ENCODE results near the gene DDX51. TPM values are rescaled to one million over a fixed set of nuclear protein-coding genes. Genes with fewer than 3 reads are reported as not detected.

Gene DDX51
- total and polyA plus RNA-seq, 2 donors (not counting 1 experiment from before 2014, with no cell fraction given) = 46.3 to 60.8 TPM

DNA sequence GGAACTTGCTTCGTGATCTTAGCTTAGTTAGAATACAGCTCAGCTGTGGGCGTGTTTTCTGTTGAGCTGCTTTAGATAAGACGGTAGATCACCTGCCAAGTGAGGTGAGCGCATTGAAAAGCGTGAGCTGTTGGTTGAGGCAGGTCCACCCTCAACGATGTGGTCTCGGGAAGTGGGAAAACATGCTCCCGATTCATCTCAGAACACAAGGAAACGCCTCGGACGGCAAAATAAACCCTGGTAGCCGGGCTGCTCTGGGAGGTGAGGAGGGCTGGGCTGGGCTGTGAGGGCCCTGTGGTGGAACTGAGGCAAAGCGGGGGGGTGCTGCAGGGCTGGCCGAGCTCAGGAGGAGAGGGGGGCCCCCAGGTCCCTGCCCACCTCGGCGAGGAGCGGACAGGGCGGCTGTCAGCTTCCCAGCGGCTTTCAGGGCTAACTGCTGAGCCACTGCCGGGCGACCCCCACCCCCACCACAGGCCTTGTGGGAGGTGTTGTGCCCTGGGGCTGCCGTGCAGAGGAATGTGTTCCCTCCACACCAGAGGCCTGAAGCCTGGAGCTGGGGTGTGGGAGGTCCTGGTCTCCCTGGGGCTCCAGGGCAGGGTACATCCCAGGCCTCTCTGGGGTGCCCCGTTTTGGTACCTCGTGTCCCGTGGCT lies 30.8 kb upstream of the DDX51 start:
- no peaks in the 10 kb centered on the region for H3K79me2 ChIP-seq (ENCODE audit: control insufficient read depth, insufficient read depth, low read length)
- no peaks in the 10 kb centered on the region for H3K9me3 ChIP-seq (ENCODE audit: control extremely low read depth in 1 of 3, control insufficient read depth in 2 of 3, insufficient read depth in 1 of 3, low read length in 2 of 3)
- H3K27ac ChIP-seq (ENCODE audit: low read length in 2 of 2) = no peak overlapping the region
- Mint-ChIP-seq H3K27ac (peak overlapping the region; percentile 37), H3K4me1 (peaks cover 17% of the 10 kb centered on the region), H3K4me3 (no peak overlapping the region), H3K27me3 (peaks cover 32% of the 10 kb centered on the region), H3K9me3 (ENCODE audit: insufficient read depth) (no peaks in the 10 kb centered on the region)
- H2AFZ ChIP-seq (ENCODE audit: insufficient read depth, low read depth, low read length, poor library complexity, severe bottlenecking) = no peak overlapping the region
- H3K27me3 ChIP-seq (replicated peaks in 1 of 4; ENCODE audit: control extremely low read depth in 1 of 4, control insufficient read depth in 3 of 4, insufficient read depth in 4 of 4, low read length in 3 of 4) = peaks cover 0 to 44% (median 5%) of the 10 kb centered on the region in 4 experiments
- H3K4me1 ChIP-seq (ENCODE audit: control insufficient read depth in 2 of 2, insufficient read depth in 2 of 2, low read length in 2 of 2) = peaks cover 12% of the 10 kb centered on the region in 2 donors
- no peak for TF ChIP-seq EZH2 (IDR thresholded peaks at IDR 0.05; ENCODE audit: borderline replicate concordance, insufficient read depth, low read depth, low read length, poor library complexity, severe bottlenecking)
- TF ChIP-seq, protein P1, sequence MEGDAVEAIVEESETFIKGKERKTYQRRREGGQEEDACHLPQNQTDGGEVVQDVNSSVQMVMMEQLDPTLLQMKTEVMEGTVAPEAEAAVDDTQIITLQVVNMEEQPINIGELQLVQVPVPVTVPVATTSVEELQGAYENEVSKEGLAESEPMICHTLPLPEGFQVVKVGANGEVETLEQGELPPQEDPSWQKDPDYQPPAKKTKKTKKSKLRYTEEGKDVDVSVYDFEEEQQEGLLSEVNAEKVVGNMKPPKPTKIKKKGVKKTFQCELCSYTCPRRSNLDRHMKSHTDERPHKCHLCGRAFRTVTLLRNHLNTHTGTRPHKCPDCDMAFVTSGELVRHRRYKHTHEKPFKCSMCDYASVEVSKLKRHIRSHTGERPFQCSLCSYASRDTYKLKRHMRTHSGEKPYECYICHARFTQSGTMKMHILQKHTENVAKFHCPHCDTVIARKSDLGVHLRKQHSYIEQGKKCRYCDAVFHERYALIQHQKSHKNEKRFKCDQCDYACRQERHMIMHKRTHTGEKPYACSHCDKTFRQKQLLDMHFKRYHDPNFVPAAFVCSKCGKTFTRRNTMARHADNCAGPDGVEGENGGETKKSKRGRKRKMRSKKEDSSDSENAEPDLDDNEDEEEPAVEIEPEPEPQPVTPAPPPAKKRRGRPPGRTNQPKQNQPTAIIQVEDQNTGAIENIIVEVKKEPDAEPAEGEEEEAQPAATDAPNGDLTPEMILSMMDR (IDR thresholded peaks at IDR 0.05) = no peak
- no peaks in the 10 kb centered on the region for H4K20me1 ChIP-seq (ENCODE audit: control insufficient read depth, insufficient read depth, low read length, poor library complexity, severe bottlenecking)
- ATAC-seq (ENCODE audit: low read depth) (no peak), DNase-seq (no peak)
- POLR2A ChIA-PET = no interaction called here
- 88% methylated on average over 16 of the region's 25 CpGs for WGBS (ENCODE audit: insufficient coverage)
- intact Hi-C loops (cut with micrococcal nuclease) = no loop called here
- no peak overlapping the region for H3K9ac ChIP-seq (ENCODE audit: low read length)
- no peaks in the 10 kb centered on the region for H3K36me3 ChIP-seq (replicated peaks in 1 of 2; ENCODE audit: control extremely low read depth in 1 of 2, control insufficient read depth in 1 of 2, extremely low read depth in 1 of 2, insufficient read depth in 2 of 2, low read length in 1 of 2)
- H3K4me3 ChIP-seq (ENCODE audit: control extremely low read depth in 1 of 5, extremely low read depth in 1 of 5, insufficient read depth in 1 of 5, low read depth in 2 of 5, low read length in 4 of 5) = no peak overlapping the region
- no peak overlapping the region for H3K4me2 ChIP-seq (replicated peaks; ENCODE audit: low read depth, low read length, poor library complexity, severe bottlenecking)
- CTCF ChIA-PET = no interaction called here

DNA sequence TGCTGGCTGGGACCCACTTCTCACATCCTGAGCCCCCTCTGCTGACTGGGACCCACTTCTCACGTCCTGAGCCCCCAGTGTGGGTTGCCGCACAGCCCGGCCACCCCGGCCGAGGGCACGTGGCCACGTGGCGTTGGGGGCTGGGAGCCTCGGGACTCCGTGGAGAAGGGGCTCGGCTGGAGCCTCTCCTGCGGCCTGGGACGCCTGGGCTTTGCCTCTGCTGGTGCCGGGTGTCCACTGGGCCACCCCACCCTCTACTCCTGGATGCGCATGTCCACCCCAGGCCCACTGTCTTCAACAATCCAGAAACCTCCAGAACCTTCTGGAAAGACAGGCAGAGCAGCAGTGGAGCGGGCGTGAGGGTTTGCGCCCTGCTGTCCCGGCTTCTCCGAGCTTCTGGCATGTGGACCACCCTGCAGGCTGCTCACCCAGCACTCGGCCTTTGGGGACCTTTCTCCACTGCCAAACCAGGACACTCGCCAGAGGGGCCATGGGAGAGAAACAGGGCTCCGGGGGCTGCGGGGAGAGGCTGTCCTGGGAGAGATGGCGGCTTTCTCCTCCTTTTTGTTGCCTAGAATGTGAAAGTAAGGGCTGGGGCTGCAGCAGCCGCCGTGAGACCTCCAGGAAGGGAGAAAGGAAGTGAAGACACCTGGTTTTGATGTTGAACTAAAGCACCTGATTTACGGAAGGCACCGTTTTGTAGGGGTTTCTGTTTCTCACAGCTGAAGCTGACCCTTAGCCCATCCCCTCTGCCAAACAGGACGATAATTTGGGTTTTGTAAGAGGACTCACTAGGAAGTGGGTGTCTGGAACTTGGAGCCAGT lies 30.1 kb upstream of the DDX51 start:
- no peak overlapping the region for H3K4me2 ChIP-seq (replicated peaks; ENCODE audit: low read depth, low read length, poor library complexity, severe bottlenecking)
- H3K36me3 ChIP-seq (replicated peaks in 1 of 2; ENCODE audit: control extremely low read depth in 1 of 2, control insufficient read depth in 1 of 2, extremely low read depth in 1 of 2, insufficient read depth in 2 of 2, low read length in 1 of 2) = no peaks in the 10 kb centered on the region
- TF ChIP-seq, protein P1 (IDR thresholded peaks at IDR 0.05) = no peak
- TF ChIP-seq EZH2 (IDR thresholded peaks at IDR 0.05; ENCODE audit: borderline replicate concordance, insufficient read depth, low read depth, low read length, poor library complexity, severe bottlenecking) = no peak
- H2AFZ ChIP-seq (ENCODE audit: insufficient read depth, low read depth, low read length, poor library complexity, severe bottlenecking) = no peak overlapping the region
- H4K20me1 ChIP-seq (ENCODE audit: control insufficient read depth, insufficient read depth, low read length, poor library complexity, severe bottlenecking) = no peaks in the 10 kb centered on the region
- H3K9ac ChIP-seq (ENCODE audit: low read length) = no peak overlapping the region
- no peaks in the 10 kb centered on the region for H3K9me3 Mint-ChIP-seq (ENCODE audit: insufficient read depth)
- H3K4me1 ChIP-seq (ENCODE audit: control insufficient read depth in 2 of 2, insufficient read depth in 2 of 2, low read length in 2 of 2) = peaks cover 12% of the 10 kb centered on the region in 2 donors
- H3K4me3 ChIP-seq (ENCODE audit: control extremely low read depth in 1 of 5, extremely low read depth in 1 of 5, insufficient read depth in 1 of 5, low read depth in 2 of 5, low read length in 4 of 5) = no peak overlapping the region
- H3K4me3 Mint-ChIP-seq = no peak overlapping the region
- POLR2A ChIA-PET = no interaction called here
- H3K27ac ChIP-seq (ENCODE audit: low read length in 2 of 2) = no peak overlapping the region
- CTCF ChIA-PET = no interaction called here
- intact Hi-C loops (cut with micrococcal nuclease) = no loop called here
- peak overlapping the region; percentile 37 for H3K27ac Mint-ChIP-seq
- H3K9me3 ChIP-seq (ENCODE audit: control extremely low read depth in 1 of 3, control insufficient read depth in 2 of 3, insufficient read depth in 1 of 3, low read length in 2 of 3) = no peaks in the 10 kb centered on the region
- H3K27me3 ChIP-seq (replicated peaks in 1 of 4; ENCODE audit: control extremely low read depth in 1 of 4, control insufficient read depth in 3 of 4, insufficient read depth in 4 of 4, low read length in 3 of 4) = peaks cover 0 to 45% (median 5%) of the 10 kb centered on the region in 4 experiments
- DNase-seq (no peak), ATAC-seq (ENCODE audit: low read depth) (no peak)
- peaks cover 31% of the 10 kb centered on the region for H3K27me3 Mint-ChIP-seq
- peaks cover 17% of the 10 kb centered on the region for H3K4me1 Mint-ChIP-seq
- H3K79me2 ChIP-seq (ENCODE audit: control insufficient read depth, insufficient read depth, low read length) = no peaks in the 10 kb centered on the region
- WGBS (ENCODE audit: insufficient coverage) = 92% methylated on average over 25 of the region's 30 CpGs

All from B cell (primary cell).